HFFc6 (cell line): ENCODE results near the gene PPP6R3. TPM values are rescaled to one million over a fixed set of nuclear protein-coding genes. Genes with fewer than 3 reads are reported as not detected.

Source experiments
- DNase-seq: peaks from one replicate; pipeline ENCODE4 v3.0.0-alpha.2; 2018
- H3K27ac Mint-ChIP-seq: 2 replicates; pipeline ENCODE4 v1.8.0; 2020; ENCODE audit warnings: mild to moderate bottlenecking, mixed read lengths
- H3K27me3 Mint-ChIP-seq: 2 replicates; pipeline ENCODE4 v1.8.0; 2021; ENCODE audit warnings: mild to moderate bottlenecking, moderate library complexity, mixed read lengths; ENCODE audit not compliant: insufficient read depth
- H3K36me3 Mint-ChIP-seq: 2 replicates; pipeline ENCODE4 v1.8.0; 2021; ENCODE audit warnings: low read depth, mixed read lengths
- H3K4me1 Mint-ChIP-seq: 2 replicates; pipeline ENCODE4 v1.8.0; 2020; ENCODE audit warnings: low read depth, mixed read lengths
- H3K4me3 Mint-ChIP-seq: 2 replicates; pipeline ENCODE4 v1.8.0; 2020; ENCODE audit warnings: mild to moderate bottlenecking, moderate library complexity, mixed read lengths
- H3K9me3 Mint-ChIP-seq: 2 replicates; pipeline ENCODE4 v1.8.0; 2020; ENCODE audit warnings: mild to moderate bottlenecking, mixed read lengths
- CTCF ChIP-seq: fragments of 200-600 bp; sonication (generic); IDR thresholded peaks from 2 replicates; pipeline ENCODE4 v1.5.0; 2021; ENCODE audit warnings: antibody characterized with exemption, mild to moderate bottlenecking
- total RNA-seq, 6 experiments: library from RNA; stranded (reverse); fragmentation: NEBNext Ultra II Directional; extraction: Animal tissue kit (Norgen Biotek cat#: 25700); gene quantifications; 2 replicates in 1 of 6; 3 replicates in 5 of 6; pipeline ENCODE4 v1.2.3, GENCODE V29; 2021

The PPP6R3 gene
- total RNA-seq, 6 experiments from 2014 or later, result 62.5 to 72.0 (median 67.8) TPM

GRCh38 chr11:68416070-68416578 lies 44.4 kb upstream of the PPP6R3 start:
- no peaks in the 10 kb centered on the region for H3K9me3 Mint-ChIP-seq
- H3K4me3 Mint-ChIP-seq, result no peak overlapping the region
- no peaks in the 10 kb centered on the region for H3K4me1 Mint-ChIP-seq
- TF ChIP-seq CTCF, result no peak
- no peak for DNase-seq
- peaks cover 5% of the 10 kb centered on the region; the same call in 1 of the 2 replicates for H3K27me3 Mint-ChIP-seq
- no peaks in the 10 kb centered on the region for H3K36me3 Mint-ChIP-seq
- no peak overlapping the region for H3K27ac Mint-ChIP-seq

- H3K4me3 Mint-ChIP-seq, result no peak overlapping the region
- DNase-seq, result no peak
- H3K36me3 Mint-ChIP-seq, result no peaks in the 10 kb centered on the region
- no peaks in the 10 kb centered on the region for H3K9me3 Mint-ChIP-seq
- no peaks in the 10 kb centered on the region for H3K4me1 Mint-ChIP-seq
- peaks cover 2% of the 10 kb centered on the region; the same call in 1 of the 2 replicates for H3K27me3 Mint-ChIP-seq
- no peak overlapping the region for H3K27ac Mint-ChIP-seq
- TF ChIP-seq CTCF, result no peak
Observed at GRCh38 chr11:68418648-68419047, 41.9 kb upstream of the PPP6R3 start.

GRCh38 chr11:68420171-68420570 lies 40.4 kb upstream of the PPP6R3 start:
- no peak for TF ChIP-seq CTCF
- Mint-ChIP-seq H3K27me3 (peaks cover 3% of the 10 kb centered on the region), H3K9me3 (no peaks in the 10 kb centered on the region), H3K36me3 (no peaks in the 10 kb centered on the region), H3K4me3 (no peak overlapping the region), H3K4me1 (no peaks in the 10 kb centered on the region), H3K27ac (no peak overlapping the region)
- no peak for DNase-seq

- no peak for TF ChIP-seq CTCF
Observed at GRCh38 chr11:68423481-68423880, 37.1 kb upstream of the PPP6R3 start.

GRCh38 chr11:68424101-68424632 lies 36.4 kb upstream of the PPP6R3 start:
- no peaks in the 10 kb centered on the region for H3K4me1 Mint-ChIP-seq
- no peak overlapping the region for H3K4me3 Mint-ChIP-seq
- no peak overlapping the region for H3K27ac Mint-ChIP-seq
- H3K36me3 Mint-ChIP-seq, result peaks cover 5% of the 10 kb centered on the region
- DNase-seq, result no peak
- TF ChIP-seq CTCF, result no peak
- peaks cover 9% of the 10 kb centered on the region for H3K9me3 Mint-ChIP-seq
- peaks cover 6% of the 10 kb centered on the region for H3K27me3 Mint-ChIP-seq

More at GRCh38 chr11:68423481-68423880, 37.1 kb upstream of the PPP6R3 start:
- Mint-ChIP-seq H3K9me3 (peaks cover 3% of the 10 kb centered on the region; the same call in 1 of the 2 replicates), H3K4me3 (no peak overlapping the region), H3K27me3 (peaks cover 3% of the 10 kb centered on the region), H3K27ac (no peak overlapping the region), H3K36me3 (peaks cover 3% of the 10 kb centered on the region), H3K4me1 (no peaks in the 10 kb centered on the region)
- no peak for DNase-seq
